OCI-M1 (cell line): ENCODE results near the gene RALGAPB.

Source experiments
- DNase-seq: peaks from one replicate; lab custom pipeline; 2025; lab: John Stamatoyannopoulos, UW

Gene RALGAPB

DNA sequence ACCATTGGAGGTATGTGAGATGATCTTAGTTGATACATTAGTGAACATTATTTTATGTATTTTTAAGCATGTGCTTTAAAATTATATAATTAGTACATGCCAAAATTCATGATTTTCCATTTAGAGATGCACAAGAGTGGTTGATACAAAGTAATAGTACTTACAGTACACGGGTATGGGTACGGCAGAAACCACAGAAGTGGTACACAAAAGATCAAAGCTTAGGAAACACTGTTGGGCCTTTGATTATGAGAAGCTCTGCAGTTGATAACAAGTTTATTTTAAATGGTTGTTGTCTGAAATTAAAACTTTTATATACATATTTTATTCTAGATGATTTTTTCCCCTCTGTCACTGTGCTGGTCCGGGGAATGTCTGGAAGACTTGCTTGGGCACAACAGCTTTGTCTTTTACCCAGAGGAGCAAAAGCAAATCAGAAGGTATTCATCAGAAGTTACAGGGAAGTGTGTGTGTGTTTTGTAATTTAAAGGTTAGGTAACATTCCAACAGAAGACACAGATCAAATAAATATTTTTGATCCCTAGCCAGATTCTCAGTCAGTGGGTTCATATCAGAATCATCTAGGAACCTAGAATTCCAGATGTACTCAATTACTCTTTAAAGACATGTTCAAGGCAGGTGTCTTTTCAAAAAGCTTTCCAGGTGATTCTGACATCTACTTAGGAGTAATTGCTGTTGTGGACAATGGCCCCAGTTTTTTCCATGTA, 75.9 kb downstream of the RALGAPB start:
- DNase-seq: no peak

- no peak for DNase-seq
These were observed 77.6 kb downstream of the RALGAPB start for GRCh38 chr20:38550274-38550673.

- no peak for DNase-seq
These were observed 78.5 kb downstream of the RALGAPB start for GRCh38 chr20:38551056-38551626.

DNA sequence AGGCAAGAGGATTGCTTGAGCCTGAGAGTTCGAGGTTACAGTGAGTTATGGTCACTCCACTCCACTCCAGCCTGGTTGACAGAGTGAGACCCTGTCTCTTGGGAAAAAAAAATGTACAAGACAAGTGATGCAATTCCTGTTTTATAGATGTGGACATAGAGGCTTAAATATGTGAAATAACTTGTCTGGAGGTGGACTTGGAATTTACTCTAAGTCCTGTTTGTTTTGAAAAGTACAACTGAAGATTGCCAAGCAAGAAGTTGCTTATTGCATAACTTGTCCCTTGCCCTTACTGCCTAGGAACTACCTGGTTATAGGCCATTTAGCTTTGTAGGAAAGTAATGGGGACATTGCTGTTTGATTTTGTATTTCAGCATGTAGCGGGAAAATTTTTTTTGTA, 82.3 kb downstream of the RALGAPB start:
- DNase-seq: no peak

- DNase-seq: no peak
These were observed 82.8 kb downstream of the RALGAPB start for GRCh38 chr20:38555395-38555794.

DNA sequence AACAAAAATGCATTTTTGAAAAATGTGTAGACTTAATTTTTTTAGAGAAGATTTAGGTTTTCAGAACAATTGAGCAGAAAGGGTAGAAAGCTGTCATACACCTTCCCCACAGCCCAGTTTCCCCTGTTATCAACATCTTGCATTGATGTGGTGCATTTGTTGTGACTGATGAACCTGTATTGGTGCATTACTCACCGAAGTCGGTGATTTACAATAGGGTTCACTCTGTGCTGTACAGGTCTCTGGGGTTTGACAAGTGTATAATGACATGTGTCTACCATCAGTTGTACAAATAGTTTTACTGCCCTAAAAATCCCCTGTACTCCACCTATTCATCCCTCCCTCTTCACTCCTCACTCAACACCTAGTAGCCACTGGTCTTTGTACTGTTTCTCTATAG, 84.5 kb downstream of the RALGAPB start:
- DNase-seq: no peak

DNA sequence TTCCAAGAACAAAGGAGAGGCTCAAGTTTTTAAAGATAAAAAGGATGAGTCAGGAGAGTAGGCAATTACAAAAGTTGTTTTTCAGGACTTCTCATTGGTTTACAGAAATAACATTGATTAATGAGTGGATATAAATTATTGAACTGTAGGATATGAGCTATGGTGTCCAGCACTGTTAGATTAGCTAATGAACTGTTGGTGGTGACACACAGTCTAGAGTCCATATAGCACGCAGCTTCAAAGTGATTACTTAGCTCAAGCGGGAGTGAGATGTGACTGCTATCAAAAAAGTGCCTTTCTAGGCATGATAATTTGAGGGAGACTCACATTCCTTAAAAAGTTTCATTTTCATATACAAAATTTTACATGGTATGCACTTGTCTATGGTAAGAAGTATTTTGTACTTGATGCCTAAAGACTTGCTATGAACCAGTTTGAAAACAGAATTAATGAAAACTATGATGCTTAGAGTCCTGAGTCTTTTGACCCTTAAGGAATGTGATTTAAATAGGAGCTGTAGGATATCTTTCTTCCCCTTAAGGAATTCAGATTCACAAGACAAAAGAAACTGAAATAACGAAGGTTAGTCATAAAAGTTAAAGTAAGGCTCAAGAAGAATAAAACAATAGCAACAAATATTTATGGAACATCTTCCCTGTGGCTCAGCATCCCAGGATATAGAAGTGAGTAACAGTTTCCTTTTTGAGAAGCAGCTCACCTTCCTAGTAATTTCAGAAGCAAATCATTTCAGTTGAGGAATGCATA, 86.1 kb downstream of the RALGAPB start:
- DNase-seq: no peak

- DNase-seq: no peak
These were observed 87.1 kb downstream of the RALGAPB start for GRCh38 chr20:38559764-38560163.

- DNase-seq: peak; percentile 83
These were observed 91.3 kb downstream of the RALGAPB start for GRCh38 chr20:38563802-38564431.

GRCh38 chr20:38564680-38565079, 92.0 kb downstream of the RALGAPB start:
- no peak for DNase-seq

DNA sequence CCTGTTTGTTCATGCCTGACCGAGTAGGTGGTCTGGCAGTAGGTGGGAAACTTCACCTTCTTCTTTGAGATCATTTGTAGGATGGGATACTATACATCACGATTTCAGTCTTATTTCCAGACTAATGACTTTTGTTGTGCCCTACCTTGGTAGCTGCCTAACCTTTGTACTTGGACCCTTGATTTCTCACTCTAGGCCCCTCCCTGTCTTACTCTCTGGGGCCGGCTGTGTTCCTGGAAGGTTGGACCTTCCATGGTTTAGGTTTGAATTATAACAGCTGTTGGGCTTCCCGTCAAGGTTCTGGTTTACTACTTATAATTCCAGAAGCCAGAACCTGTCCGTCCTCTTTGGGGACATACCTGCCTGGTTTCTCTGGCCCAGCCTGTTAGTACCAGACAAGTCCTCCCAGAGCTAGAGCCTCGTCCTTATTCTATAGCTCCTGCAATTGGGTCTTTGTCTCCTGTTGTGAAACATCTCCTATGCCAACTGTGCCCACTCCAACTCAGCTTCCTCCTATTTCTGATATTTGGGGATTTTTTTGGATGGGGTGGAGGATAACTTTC, 93.5 kb downstream of the RALGAPB start:
- no peak for DNase-seq

DNA sequence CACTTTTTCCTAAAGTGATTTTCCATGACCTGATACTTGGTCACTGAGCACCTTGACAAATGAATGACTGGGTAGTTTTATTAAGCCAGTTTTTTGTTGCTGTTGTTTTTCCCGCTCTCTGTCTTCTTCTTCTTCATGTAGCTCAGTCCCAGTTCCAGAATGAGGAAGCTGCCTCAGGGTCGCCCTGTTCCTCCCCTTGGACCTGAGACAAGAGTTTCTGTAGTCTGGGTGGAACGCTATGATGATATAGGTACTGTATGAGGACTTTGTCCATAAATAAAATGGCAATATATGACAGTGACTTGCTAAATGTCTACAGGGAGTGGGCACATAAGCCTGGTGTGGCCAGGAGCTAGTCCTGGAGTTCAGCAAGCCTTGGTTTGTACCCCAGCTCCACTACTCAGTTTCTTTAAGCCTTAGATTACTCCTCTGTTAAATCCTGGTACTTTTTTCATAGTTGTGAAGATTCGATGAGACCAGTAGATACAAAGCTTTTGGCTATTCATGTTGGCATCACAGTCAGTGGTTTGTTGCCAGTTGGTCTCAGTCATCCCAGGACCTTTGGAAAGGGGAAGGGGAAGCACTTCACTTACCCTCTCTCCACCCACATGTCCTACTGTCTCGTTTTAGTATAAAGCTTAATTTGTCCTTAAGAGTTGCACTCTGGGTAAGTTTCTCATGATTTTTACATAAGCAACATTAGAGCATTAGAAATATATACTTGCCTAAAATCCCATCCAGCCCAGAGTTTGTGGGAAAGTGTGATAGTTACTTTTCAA, 97.3 kb downstream of the RALGAPB start:
- no peak for DNase-seq

DNA sequence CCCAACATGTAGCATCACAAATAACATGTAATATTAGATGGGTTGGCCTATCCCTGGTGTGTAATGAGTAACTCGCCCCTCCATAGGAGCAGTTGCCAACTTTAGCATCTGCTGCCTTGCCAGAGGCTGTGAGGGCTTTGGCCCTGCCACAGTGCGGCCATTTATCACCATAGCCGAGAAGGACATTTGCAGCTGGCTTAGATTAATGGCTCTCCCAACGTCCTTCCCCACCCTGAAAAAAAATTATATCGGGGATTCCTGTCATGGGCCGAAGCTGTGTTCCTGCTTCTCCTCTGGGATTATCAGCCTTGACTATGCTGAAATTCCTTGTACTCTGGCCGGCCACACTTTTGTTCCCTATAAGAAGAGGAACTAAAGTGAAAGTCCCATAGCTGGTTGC, 100.8 kb downstream of the RALGAPB start:
- no peak for DNase-seq

- DNase-seq: no peak
These were observed 106.7 kb downstream of the RALGAPB start for GRCh38 chr20:38579219-38579910.

DNA sequence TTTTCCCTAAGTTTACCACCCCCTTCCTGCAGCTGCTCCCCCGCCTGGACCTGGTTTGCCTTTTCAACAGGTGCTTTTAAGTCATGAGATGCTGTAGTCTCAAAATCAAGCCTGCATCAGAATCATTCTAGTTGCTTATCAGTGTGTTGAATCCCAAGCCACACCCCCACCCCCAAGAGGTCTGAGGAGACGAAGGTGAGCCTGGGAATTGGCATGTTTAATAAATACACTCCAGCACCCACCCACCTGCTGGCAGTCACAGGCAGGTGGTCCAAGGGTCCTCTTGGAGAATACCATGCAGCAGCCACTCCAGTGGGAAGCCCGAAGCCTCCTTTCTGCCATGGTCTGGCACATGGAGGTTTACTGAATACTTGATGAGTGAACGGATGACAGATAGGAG, 107.3 kb downstream of the RALGAPB start:
- no peak for DNase-seq

DNA sequence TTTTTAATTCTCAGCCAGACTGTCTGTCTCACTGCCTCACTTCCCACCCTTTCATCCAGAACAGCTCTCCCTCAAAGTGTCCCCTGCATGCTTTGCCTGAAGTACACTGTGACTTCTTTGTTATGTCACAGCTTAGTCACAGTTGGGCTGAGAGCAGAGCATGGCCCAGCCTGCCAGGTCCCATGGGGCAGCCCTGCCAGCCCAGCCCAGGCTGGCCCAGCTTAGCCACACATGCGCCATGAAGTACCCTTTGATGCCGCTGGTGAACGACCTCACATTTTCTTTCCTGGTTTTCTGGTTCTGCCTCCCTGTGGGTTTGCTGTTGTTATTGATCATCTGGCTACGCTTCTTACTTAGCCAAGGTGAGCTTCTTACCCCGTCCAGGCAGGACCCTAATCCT, 108.4 kb downstream of the RALGAPB start, which contains the start of gene ADIG:
TSS of gene ADIG (plus strand) at position 185 of the 400 bp plus-strand sequence. CDS start at position 239, 54 bp downstream.
- DNase-seq: no peak

- no peak for DNase-seq
These were observed 109.3 kb downstream of the RALGAPB start for GRCh38 chr20:38581830-38582358.

GRCh38 chr20:38583306-38583705, 110.7 kb downstream of the RALGAPB start:
- no peak for DNase-seq

GRCh38 chr20:38584099-38584763, 111.6 kb downstream of the RALGAPB start:
- no peak for DNase-seq
